Daoy (cell line): ENCODE results near the gene TMEM81. TPM values are rescaled to one million over a fixed set of nuclear protein-coding genes. Genes with fewer than 3 reads are reported as not detected.

Experiments used
- DNase-seq: peaks from one replicate; pipeline ENCODE4 v3.0.0-alpha.2; 2015; ENCODE audit warnings: low read depth
- total RNA-seq: library from RNA; depleted of rRNA; stranded (reverse); fragments of >200 nt; shearing (Covaris generic); gene quantifications from 2 replicates; pipeline ENCODE4 v1.2.3, GENCODE V29; 2014

TMEM81 gene
- total RNA-seq, 1 experiment from 2014 or later, result 2.6 TPM

GRCh38 chr1:205059660-205060059, 24.6 kb downstream of the TMEM81 start:
- no peak for DNase-seq

DNA sequence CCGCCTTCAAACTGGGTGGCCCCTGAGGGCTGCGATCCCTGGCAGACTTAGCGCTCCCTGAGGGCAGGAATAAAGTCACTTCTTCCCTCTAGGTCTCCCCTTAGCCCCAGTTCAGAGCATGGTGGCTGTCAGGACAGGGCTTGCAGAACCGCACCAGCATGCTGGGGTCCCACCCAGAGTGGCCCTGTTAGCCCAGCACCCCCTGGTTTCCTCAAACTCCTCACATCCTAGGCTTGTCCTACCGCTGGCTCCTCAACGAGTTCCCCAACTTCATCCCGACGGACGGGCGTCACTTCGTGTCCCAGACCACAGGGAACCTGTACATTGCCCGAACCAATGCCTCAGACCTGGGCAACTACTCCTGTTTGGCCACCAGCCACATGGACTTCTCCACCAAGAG, 25.4 kb downstream of the TMEM81 start:
- DNase-seq, result no peak

DNA sequence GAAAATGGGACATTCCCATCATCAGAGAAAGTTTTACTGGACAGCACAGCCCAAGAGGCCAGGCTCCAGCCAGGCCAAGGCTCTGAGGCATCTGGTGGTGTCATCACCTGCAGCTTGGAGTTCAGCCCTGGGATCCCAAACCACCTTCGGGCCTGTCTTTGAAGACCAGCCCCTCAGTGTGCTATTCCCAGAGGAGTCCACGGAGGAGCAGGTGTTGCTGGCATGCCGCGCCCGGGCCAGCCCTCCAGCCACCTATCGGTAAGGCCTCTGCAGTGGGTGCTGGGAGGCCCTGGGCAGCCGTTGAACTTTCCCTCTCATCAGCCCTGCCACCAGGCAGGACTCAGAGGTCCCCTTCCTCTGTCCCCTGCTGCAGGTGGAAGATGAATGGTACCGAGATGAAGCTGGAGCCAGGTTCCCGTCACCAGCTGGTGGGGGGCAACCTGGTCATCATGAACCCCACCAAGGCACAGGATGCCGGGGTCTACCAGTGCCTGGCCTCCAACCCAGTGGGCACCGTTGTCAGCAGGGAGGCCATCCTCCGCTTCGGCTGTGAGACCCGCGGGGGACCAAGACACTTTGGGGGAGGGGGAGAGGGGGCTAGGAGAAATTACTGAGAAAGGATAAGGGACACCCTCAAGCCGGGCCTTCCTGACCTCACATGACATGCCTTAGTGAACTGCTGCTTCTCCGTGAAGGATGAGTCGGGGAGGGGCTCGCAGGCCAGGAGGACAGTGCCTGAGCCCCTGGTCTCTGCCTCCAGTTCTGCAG, 26.3 kb downstream of the TMEM81 start:
- no peak for DNase-seq

GRCh38 chr1:205056956-205057568, 27.2 kb downstream of the TMEM81 start:
- DNase-seq, result no peak

GRCh38 chr1:205056188-205056611, 28.1 kb downstream of the TMEM81 start:
- no peak for DNase-seq

- DNase-seq, result no peak
Observed at GRCh38 chr1:205054013-205054412, 30.2 kb downstream of the TMEM81 start.

DNA sequence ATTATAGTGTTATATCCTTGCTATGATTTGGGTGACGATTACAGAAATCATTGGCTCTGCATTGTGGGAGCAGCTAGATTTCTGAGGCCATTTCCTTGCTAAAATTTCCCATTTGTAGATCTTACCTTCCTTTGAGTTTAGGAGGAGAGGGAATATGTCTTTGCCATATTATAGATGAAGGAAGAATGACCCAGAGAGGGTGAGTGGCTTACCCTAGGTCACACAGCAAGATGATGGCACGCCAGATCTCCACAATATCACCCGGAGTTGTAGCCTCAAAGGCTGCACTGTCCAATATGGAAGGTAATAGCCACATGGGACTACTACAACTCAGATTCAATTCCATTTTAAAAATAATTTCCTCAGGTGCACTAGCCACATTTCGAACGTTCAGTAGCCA, 31.0 kb downstream of the TMEM81 start:
- no peak for DNase-seq

- no peak for DNase-seq
Observed at GRCh38 chr1:205052690-205053089, 31.6 kb downstream of the TMEM81 start.

GRCh38 chr1:205049479-205049878, 34.8 kb downstream of the TMEM81 start:
- DNase-seq, result no peak

DNA sequence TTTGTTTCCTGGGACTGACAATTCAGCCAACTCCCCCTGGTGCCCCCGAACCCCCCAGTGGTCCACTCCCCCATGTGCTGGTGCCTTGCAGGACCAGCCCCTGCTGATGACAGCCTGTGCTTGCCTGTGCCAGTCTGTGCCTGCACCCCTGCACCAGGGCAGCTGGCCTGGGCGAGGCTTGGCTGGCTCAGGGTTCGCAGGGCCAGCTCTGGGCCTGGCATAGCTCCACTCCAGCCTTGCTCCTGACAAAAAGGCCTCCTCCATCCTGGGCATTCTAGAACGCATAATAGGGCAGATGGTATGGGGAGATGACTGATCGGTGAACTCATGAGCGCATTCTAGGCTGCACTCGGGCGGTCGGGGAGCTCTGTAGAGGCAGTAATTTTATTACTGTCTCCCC, 35.9 kb downstream of the TMEM81 start:
- DNase-seq, result no peak

- no peak for DNase-seq
Observed at GRCh38 chr1:205047764-205048231, 36.5 kb downstream of the TMEM81 start.

DNA sequence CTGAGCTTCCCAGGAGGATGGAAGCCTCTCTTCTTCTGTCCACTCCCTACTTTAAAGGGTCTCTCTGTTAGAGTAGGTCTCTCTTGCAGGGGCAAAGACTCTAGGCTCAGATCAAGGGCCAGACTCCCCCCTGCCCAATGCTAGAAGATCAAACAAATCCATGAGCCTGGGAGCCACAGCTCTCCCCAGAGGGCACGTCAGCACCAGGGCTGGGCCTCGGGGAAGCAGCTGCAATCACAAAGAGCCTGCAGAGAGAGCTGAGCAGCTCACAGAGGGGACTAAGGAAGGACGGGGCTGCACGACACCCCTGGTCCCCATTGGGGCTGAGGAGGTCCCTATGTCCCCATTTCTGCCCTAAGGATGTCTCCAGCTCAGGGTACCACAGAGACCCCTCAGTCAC, 37.4 kb downstream of the TMEM81 start:
- DNase-seq, result no peak

DNA sequence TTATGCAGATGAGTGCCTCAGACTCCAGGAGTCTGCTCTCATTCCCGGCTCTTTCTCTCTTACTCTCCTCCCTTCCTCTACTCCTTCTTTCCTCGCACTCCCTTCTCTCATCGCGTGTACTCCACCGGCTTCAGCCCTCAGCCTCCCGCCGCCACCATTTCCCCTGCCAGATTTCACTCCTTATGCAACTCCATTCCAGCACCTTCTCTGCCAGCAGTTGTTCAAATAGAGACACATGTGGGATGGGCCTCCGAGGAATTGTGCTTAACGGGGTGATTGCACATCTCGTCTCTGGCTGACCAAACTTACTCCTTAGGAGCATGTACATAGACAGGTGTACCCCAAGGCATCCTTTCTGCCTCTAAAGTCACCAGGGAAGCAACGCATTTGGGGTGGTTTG, 39.1 kb downstream of the TMEM81 start:
- DNase-seq, result no peak

DNA sequence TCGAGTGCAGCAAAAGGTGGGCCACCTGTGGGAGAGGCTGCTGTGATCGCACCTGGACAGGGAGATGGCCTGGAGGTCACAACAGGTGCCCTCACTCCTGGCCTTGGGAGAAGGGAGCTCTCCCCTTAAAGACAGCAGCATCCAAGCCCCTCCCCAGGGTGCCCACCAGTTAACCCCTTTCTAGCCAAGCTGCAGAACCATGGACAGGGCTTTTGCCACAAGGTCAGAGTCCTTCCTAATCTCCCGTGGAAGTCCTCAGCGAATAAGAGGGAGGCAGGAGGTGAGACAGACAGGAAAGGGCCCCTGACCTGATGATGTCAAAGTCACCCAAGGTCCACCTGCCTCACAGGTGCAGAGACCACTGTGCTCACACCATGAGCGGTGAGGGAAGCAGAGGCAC, 39.5 kb downstream of the TMEM81 start:
- no peak for DNase-seq

DNA sequence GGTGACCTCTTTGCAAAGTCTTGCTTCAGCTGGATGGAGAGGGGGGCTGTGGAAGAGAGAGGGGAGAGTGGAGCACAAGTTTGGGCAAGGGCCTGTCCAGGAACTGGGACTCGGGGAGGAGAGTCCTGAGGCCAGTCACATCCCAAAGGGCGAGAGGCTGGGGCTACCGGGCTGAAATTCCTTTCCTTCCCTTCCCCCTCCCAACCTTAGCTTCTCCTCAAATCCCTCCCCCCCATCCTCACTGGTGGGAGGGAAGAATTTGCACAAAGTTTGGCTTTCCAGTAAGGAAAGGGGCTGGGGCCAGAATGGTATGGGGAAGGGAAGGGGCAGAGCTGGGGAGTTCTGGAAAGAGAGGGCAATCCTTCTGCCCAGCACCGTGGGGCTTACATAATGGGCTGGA, 40.4 kb downstream of the TMEM81 start:
- no peak for DNase-seq

- DNase-seq, result no peak
Observed at GRCh38 chr1:205042911-205043806, 41.1 kb downstream of the TMEM81 start, which contains the start of gene CNTN2. TSS of gene CNTN2 (plus strand) at chr1:205043212. CDS start at chr1:205053186, 9,974 bp downstream.

- DNase-seq, result no peak
Observed at GRCh38 chr1:205041998-205042910, 42.0 kb downstream of the TMEM81 start.

DNA sequence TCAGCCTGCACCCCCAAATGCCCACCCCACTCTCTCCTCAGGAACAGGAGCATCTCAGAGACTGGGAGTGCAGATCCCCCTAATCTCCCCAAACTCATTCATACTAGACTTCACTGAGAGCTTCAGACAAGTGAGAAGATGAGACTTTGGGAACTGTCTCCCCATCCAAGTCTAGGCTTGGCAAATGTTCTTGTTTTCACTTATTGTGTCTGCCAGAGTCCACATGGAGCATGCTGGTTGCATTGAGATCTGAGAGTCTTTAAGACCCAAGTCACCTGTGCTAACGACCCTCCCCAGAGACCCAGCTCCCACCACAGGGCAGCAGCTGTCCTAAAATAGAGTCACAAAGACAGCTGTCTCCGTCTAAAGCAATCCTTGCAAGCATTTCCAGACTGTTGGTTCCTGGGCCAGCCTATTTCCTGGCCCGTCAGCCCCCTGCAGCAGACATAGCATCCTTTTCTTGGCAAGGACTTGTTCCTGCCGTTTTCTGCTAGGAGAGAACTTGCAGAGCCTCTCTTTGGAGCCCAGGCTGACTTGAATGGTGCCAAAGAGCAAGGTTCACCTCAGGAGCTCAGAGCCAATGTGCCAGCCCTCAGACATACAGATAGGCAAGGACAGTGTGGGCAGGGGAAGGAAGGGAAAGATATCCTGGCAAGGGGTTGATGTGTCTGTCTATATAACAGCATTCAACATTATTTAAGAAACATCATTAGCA, 43.1 kb downstream of the TMEM81 start:
- DNase-seq, result no peak

- DNase-seq, result no peak
Observed at GRCh38 chr1:205038132-205038786, 46.0 kb downstream of the TMEM81 start.

- DNase-seq, result no peak
Observed at GRCh38 chr1:205037539-205037938, 46.7 kb downstream of the TMEM81 start.
